CD4-positive, alpha-beta T cell (primary cell): ENCODE data around the gene L3MBTL1. TPM values are rescaled to one million over a fixed set of nuclear protein-coding genes. Genes with fewer than 3 reads are reported as not detected.

Source experiments
- ATAC-seq: fragments of 200-7000 bp; cut with Tn5 transposase; one replicate; pipeline ENCODE4 v1.10.0; 2022; ENCODE audit warnings: mild to moderate bottlenecking; ENCODE audit not compliant: poor library complexity
- CTCF ChIA-PET: fragments of 350-600 bp; sonication (Branson Sonifier 250); formaldehyde crosslinking; loops from one replicate; lab custom pipeline; 2021; ENCODE audit warnings: antibody characterized with exemption, inconsistent platforms; lab: Charles Lee
- POLR2A ChIA-PET: fragments of 350-600 bp; sonication (Branson Sonifier 250); formaldehyde crosslinking; loops from one replicate; lab custom pipeline; 2021; ENCODE audit warnings: antibody characterized with exemption, inconsistent platforms; lab: Charles Lee
- DNase-seq, 14 experiments: peaks; one replicate each; pipeline ENCODE4 v3.0.0-alpha.2; 2013 to 2020; ENCODE audit warnings: mixed read lengths in 2 of 14
- H3K27ac ChIP-seq, 2 donors: one replicate each; pipeline versions ENCODE4 v1.5.1 to v1.7.0; 2013; ENCODE audit warnings: low read length in 2 of 2, low read depth in 1 of 2, mild to moderate bottlenecking in 1 of 2
- H3K27me3 ChIP-seq, 2 experiments: 1 replicate in 1 of 2; 2 replicates in 1 of 2; pipeline versions ENCODE4 v1.6.1 to v1.7.0; 2013; ENCODE audit warnings: low read length in 2 of 2, control low read depth in 1 of 2, mild to moderate bottlenecking in 1 of 2, moderate library complexity in 1 of 2; ENCODE audit not compliant: insufficient read depth in 2 of 2, control insufficient read depth in 1 of 2
- H3K36me3 ChIP-seq: one replicate; pipeline ENCODE4 v1.6.1; 2013; ENCODE audit warnings: low read length, control low read depth; ENCODE audit not compliant: insufficient read depth
- H3K4me1 ChIP-seq: one replicate; pipeline ENCODE4 v1.6.1; 2013; ENCODE audit warnings: low read length, control low read depth; ENCODE audit not compliant: insufficient read depth
- H3K4me3 ChIP-seq: one replicate; pipeline ENCODE4 v1.5.1; 2013; ENCODE audit warnings: mild to moderate bottlenecking, low read length, moderate library complexity
- H3K9me3 ChIP-seq, 2 experiments: 1 replicate in 1 of 2; 2 replicates in 1 of 2; pipeline versions ENCODE4 v1.6.1 to v1.7.0; 2013; ENCODE audit warnings: low read length in 2 of 2, mild to moderate bottlenecking in 2 of 2, control low read depth in 1 of 2, moderate library complexity in 1 of 2; ENCODE audit not compliant: control insufficient read depth in 1 of 2, insufficient read depth in 1 of 2
- H3K27ac Mint-ChIP-seq: one replicate; pipeline ENCODE4 v1.8.0; 2020; ENCODE audit warnings: mixed read lengths
- H3K27me3 Mint-ChIP-seq: one replicate; pipeline ENCODE4 v1.8.0; 2021; ENCODE audit warnings: mixed read lengths
- H3K36me3 Mint-ChIP-seq: one replicate; pipeline ENCODE4 v1.8.0; 2021; ENCODE audit warnings: low read depth, mixed read lengths
- H3K4me1 Mint-ChIP-seq: one replicate; pipeline ENCODE4 v1.8.0; 2021; ENCODE audit warnings: low read depth, mixed read lengths
- H3K4me3 Mint-ChIP-seq: one replicate; pipeline ENCODE4 v1.8.0; 2020; ENCODE audit warnings: mild to moderate bottlenecking, mixed read lengths
- H3K9me3 Mint-ChIP-seq: one replicate; pipeline ENCODE4 v1.8.0; 2020; ENCODE audit warnings: mixed read lengths
- intact Hi-C, 2 experiments: fragments of 100-400 bp; cut with DNase I in 1 of 2; cut with micrococcal nuclease in 1 of 2; formaldehyde crosslinking; loops; one replicate each; pipeline versions ENCODE4 v1.15.1 to v1.9.0; 2023 to 2025; cut with DNase I, micrococcal nuclease
- total RNA-seq, 174 experiments: library from RNA in 2 of 174; stranded (reverse) in 2 of 174; gene quantifications; one replicate each; pipeline ENCODE4 v1.2.3 and lab custom pipeline; 2021 to 2026
- TF ChIP-seq, protein P1 (sequence below): fragments of 200-600 bp; IDR thresholded peaks from one replicate; pipeline ENCODE4 v1.8.0; 2022; ENCODE audit warnings: antibody characterized with exemption, mild to moderate bottlenecking

L3MBTL1 gene
- total RNA-seq, 2 experiments from 2014 or later = 10.2 to 10.5 TPM

- Histone ChIP-seq H3K4me1 (no peaks in the 10 kb centered on the region), H3K4me3 (no peak overlapping the region), H3K9me3 (no peaks in the 10 kb centered on the region), H3K27ac (no peak overlapping the region), H3K36me3 (peaks cover 6% of the 10 kb centered on the region), H3K27me3 (no peaks in the 10 kb centered on the region)
- TF ChIP-seq, protein P1, sequence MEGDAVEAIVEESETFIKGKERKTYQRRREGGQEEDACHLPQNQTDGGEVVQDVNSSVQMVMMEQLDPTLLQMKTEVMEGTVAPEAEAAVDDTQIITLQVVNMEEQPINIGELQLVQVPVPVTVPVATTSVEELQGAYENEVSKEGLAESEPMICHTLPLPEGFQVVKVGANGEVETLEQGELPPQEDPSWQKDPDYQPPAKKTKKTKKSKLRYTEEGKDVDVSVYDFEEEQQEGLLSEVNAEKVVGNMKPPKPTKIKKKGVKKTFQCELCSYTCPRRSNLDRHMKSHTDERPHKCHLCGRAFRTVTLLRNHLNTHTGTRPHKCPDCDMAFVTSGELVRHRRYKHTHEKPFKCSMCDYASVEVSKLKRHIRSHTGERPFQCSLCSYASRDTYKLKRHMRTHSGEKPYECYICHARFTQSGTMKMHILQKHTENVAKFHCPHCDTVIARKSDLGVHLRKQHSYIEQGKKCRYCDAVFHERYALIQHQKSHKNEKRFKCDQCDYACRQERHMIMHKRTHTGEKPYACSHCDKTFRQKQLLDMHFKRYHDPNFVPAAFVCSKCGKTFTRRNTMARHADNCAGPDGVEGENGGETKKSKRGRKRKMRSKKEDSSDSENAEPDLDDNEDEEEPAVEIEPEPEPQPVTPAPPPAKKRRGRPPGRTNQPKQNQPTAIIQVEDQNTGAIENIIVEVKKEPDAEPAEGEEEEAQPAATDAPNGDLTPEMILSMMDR = no peak
- peaks cover 10% of the 10 kb centered on the region for H3K4me1 Mint-ChIP-seq
- H3K27me3 Mint-ChIP-seq = no peaks in the 10 kb centered on the region
- ChIA-PET CTCF (interaction anchor here (0.6 kb wide), 1 partner anchor 90 kb away, joined by 3 read pairs; no protein-coding TSS in a partner anchor), POLR2A (no interaction called here)
- H3K27ac Mint-ChIP-seq = no peak overlapping the region
- intact Hi-C loops = no loop called here
- peaks cover 16% of the 10 kb centered on the region for H3K36me3 Mint-ChIP-seq
- ATAC-seq = no peak
- no peak overlapping the region for H3K4me3 Mint-ChIP-seq
- no peak for DNase-seq
- no peaks in the 10 kb centered on the region for H3K9me3 Mint-ChIP-seq
Observed at GRCh38 chr20:43472671-43473380, 34.7 kb upstream of the L3MBTL1 start.

DNA sequence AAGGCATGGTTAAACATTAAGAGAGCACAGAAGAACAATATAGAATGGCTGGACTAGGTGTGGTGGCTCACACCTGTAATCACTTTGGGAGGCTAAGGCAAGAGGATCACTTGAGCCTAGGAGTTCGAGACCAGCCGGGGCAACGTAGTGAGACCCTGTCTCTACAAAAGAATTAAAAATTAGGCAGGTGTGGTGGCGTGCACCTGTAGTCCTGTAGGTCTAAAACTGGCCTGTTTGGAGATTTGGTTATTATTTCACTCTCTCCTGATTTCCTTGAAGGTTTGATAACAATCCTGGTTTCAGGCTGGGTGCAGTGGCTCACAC lies 34.2 kb upstream of the L3MBTL1 start:
- Mint-ChIP-seq H3K4me3 (no peak overlapping the region), H3K36me3 (peaks cover 16% of the 10 kb centered on the region), H3K9me3 (no peaks in the 10 kb centered on the region), H3K4me1 (peaks cover 10% of the 10 kb centered on the region), H3K27ac (no peak overlapping the region), H3K27me3 (no peaks in the 10 kb centered on the region)
- Histone ChIP-seq H3K4me3 (no peak overlapping the region), H3K27me3 (no peaks in the 10 kb centered on the region), H3K9me3 (no peaks in the 10 kb centered on the region), H3K4me1 (no peaks in the 10 kb centered on the region), H3K27ac (no peak overlapping the region), H3K36me3 (peaks cover 6% of the 10 kb centered on the region)
- POLR2A ChIA-PET = no interaction called here
- intact Hi-C loops = no loop called here
- TF ChIP-seq, protein P1 = no peak
- no peak for ATAC-seq
- DNase-seq = no peak
- CTCF ChIA-PET = interaction anchor here (0.6 kb wide), 1 partner anchor 89 kb away, joined by 3 read pairs; no protein-coding TSS in a partner anchor

DNA sequence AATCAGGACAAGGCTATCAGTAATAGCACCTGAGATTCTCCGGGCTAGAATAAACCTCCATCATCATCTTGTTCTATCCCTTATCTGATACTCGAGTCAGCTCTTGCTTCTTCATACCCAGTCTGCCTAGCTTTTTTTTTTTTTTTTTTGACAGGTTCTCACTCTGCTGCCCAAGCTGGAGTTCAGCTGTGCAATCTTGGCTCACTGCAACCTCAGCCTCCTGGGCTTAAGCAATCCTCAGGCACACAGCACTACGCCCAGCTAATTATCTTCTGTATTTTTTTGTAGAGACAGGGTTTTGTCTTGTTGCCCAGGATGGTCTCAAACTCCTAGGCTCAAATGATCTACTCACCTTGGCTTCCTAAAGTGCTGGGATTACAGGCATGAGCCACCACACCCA lies 30.3 kb upstream of the L3MBTL1 start:
- H3K27me3 ChIP-seq = no peaks in the 10 kb centered on the region
- no peaks in the 10 kb centered on the region for H3K36me3 ChIP-seq
- TF ChIP-seq, protein P1 = no peak
- ChIA-PET POLR2A (no interaction called here), CTCF (no interaction called here)
- ATAC-seq (no peak), DNase-seq (no peak)
- Mint-ChIP-seq H3K27ac (no peak overlapping the region), H3K4me1 (peaks cover 10% of the 10 kb centered on the region), H3K27me3 (peaks cover 5% of the 10 kb centered on the region), H3K9me3 (peaks cover 2% of the 10 kb centered on the region), H3K36me3 (no peaks in the 10 kb centered on the region), H3K4me3 (no peak overlapping the region)
- intact Hi-C loops = no loop called here
- H3K4me1 ChIP-seq = no peaks in the 10 kb centered on the region
- H3K9me3 ChIP-seq = no peaks in the 10 kb centered on the region
- H3K4me3 ChIP-seq = no peak overlapping the region
- H3K27ac ChIP-seq = no peak overlapping the region
